Endothelial cell of umbilical vein (primary cell): ENCODE measurements around the gene LZTS2. TPM values are rescaled to one million over a fixed set of nuclear protein-coding genes. Genes with fewer than 3 reads are reported as not detected.

ENCODE experiments used
- BruUV-seq: library from RNA; stranded (reverse); fragments of 400-500 nt; replicated peaks from 2 replicates; lab custom pipeline; 2021; lab: Mats Ljungman, UMichigan
- CTCF ChIA-PET: fragments of 300-600, 350-600 bp; sonication (Branson Sonifier 250); formaldehyde crosslinking; loops from one replicate; lab custom pipeline; 2021; ENCODE audit warnings: antibody characterized with exemption, inconsistent platforms; lab: Charles Lee
- POLR2A ChIA-PET: fragments of 300-600, 350-600 bp; sonication (Branson Sonifier 250); formaldehyde crosslinking; loops from one replicate; lab custom pipeline; 2021; ENCODE audit warnings: antibody characterized with exemption, inconsistent platforms; lab: Charles Lee
- DNase-seq: peaks from one replicate; pipeline ENCODE4 v3.0.0-alpha.2; 2011; ENCODE audit warnings: low read depth, low spot score
- FAIRE-seq: peaks from 2 replicates; lab custom pipeline; 2011; peaks lifted over from hg19 to GRCh38; lab: Jason Lieb, UNC
- H2AFZ ChIP-seq: 2 replicates; pipeline ENCODE4 v1.6.0; 2012; ENCODE audit warnings: low read depth, low read length, control low read depth, inconsistent platforms
- H3K27ac ChIP-seq: 2 replicates; pipeline ENCODE4 v1.5.1; 2011; ENCODE audit warnings: low read depth, mild to moderate bottlenecking, control low read depth, low read length, moderate library complexity; ENCODE audit not compliant: insufficient read depth
- H3K27me3 ChIP-seq, 2 experiments: 2 replicates each; pipeline versions ENCODE4 v1.6.0 to v1.6.1; 2011; ENCODE audit warnings: low read length in 2 of 2, mixed read lengths in 1 of 2; ENCODE audit not compliant: control insufficient read depth in 2 of 2, insufficient read depth in 2 of 2
- H3K36me3 ChIP-seq, 2 experiments: 2 replicates in 1 of 2; 3 replicates in 1 of 2; pipeline ENCODE4 v1.5.1; 2011; ENCODE audit warnings: low read length in 2 of 2, mild to moderate bottlenecking in 1 of 2, moderate library complexity in 1 of 2; ENCODE audit not compliant: control insufficient read depth in 2 of 2, insufficient read depth in 2 of 2; ENCODE audit errors: extremely low read depth in 1 of 2
- H3K4me1 ChIP-seq: 3 replicates; pipeline ENCODE4 v1.5.1; 2011; ENCODE audit warnings: mild to moderate bottlenecking, low read length; ENCODE audit not compliant: control insufficient read depth, insufficient read depth; ENCODE audit errors: extremely low read depth
- H3K4me2 ChIP-seq: 2 replicates; pipeline ENCODE4 v1.6.1; 2011; ENCODE audit warnings: low read length, control low read depth, mixed read lengths; ENCODE audit not compliant: insufficient read depth
- H3K4me3 ChIP-seq, 3 experiments: fragments of 200-600 bp in 1 of 3; sonication (generic), shearing (Covaris generic) in 1 of 3; replicated peaks in 1 of 3; 2 replicates each; pipeline ENCODE4 v1.5.1; 2011 to 2016; ENCODE audit warnings: control low read depth in 3 of 3, low read length in 3 of 3, mild to moderate bottlenecking in 2 of 3, inconsistent platforms in 1 of 3, low read depth in 1 of 3, moderate library complexity in 1 of 3; ENCODE audit not compliant: insufficient read depth in 1 of 3
- H3K79me2 ChIP-seq: 2 replicates; pipeline ENCODE4 v1.6.0; 2012; ENCODE audit warnings: low read length, inconsistent platforms; ENCODE audit not compliant: control insufficient read depth, insufficient read depth
- H3K9ac ChIP-seq: replicated peaks from 2 replicates; pipeline ENCODE3; 2011; ENCODE audit warnings: low read length, control low read depth; ENCODE audit not compliant: insufficient read depth; ENCODE audit errors: extremely low read depth
- H3K9me1 ChIP-seq: replicated peaks from 3 replicates; pipeline ENCODE4 v1.6.0; 2011; ENCODE audit warnings: mild to moderate bottlenecking, low read length; ENCODE audit not compliant: control insufficient read depth, insufficient read depth; ENCODE audit errors: extremely low read depth
- H3K9me3 ChIP-seq: replicated peaks from 2 replicates; pipeline ENCODE4 v1.5.1; 2012; ENCODE audit warnings: low read length, inconsistent platforms; ENCODE audit not compliant: control insufficient read depth, insufficient read depth
- H4K20me1 ChIP-seq: replicated peaks from 2 replicates; pipeline ENCODE3; 2011; ENCODE audit warnings: mild to moderate bottlenecking, low read length; ENCODE audit not compliant: control insufficient read depth, insufficient read depth; ENCODE audit errors: extremely low read depth
- CTCF ChIP-seq, 2 donors: IDR thresholded peaks; 1 replicate in 1 of 2; 2 replicates in 1 of 2; pipeline ENCODE4 v1.5.1; 2011; ENCODE audit warnings: low read length in 2 of 2, mild to moderate bottlenecking in 2 of 2, moderate library complexity in 2 of 2, control low read depth in 1 of 2, inconsistent platforms in 1 of 2, low read depth in 1 of 2; ENCODE audit not compliant: insufficient read depth in 1 of 2; ENCODE audit errors: extremely low read depth in 1 of 2
- FOS ChIP-seq: IDR thresholded peaks from 2 replicates; pipeline ENCODE4 v1.6.1; 2011; ENCODE audit warnings: mild to moderate bottlenecking, low read length, moderate library complexity, borderline replicate concordance; ENCODE audit not compliant: insufficient read depth
- POLR2A ChIP-seq: IDR thresholded peaks from 2 replicates; pipeline ENCODE4 v1.6.1; 2012; ENCODE audit warnings: low read depth, mild to moderate bottlenecking, control low read depth, low read length
- dilution Hi-C: fragments of 300-500 bp; cut with MboI; formaldehyde crosslinking; loops from one replicate; pipeline ENCODE4 v1.15.0; 2019; ENCODE audit warnings: low sequenced_read_pairs; ENCODE audit not compliant: extremely low pct_ligation_motif_present
- intact Hi-C: fragments of 100-400 bp; cut with micrococcal nuclease; formaldehyde crosslinking; loops from one replicate; pipeline ENCODE4 v1.10.0; 2022
- polyA plus RNA-seq, 4 experiments: library from polyadenylated mRNA; depleted of rRNA in 3 of 4; stranded (reverse) in 3 of 4; unstranded in 1 of 4; fragments of >200 nt; gene quantifications; 2 replicates each; pipeline versions ENCODE4 v1.2.1 to v1.2.3, GENCODE V29; 2011 to 2012; ENCODE audit warnings: missing spikeins in 1 of 4
- total RNA-seq: library from RNA; stranded (reverse); gene quantifications from 2 replicates; pipeline ENCODE4 v1.2.3, GENCODE V29; 2021

LZTS2 gene
- total and polyA plus RNA-seq, 2 donors (not counting 3 experiments of a cell fraction or from before 2014, with no cell fraction given): 70.8 to 79.5 TPM

DNA sequence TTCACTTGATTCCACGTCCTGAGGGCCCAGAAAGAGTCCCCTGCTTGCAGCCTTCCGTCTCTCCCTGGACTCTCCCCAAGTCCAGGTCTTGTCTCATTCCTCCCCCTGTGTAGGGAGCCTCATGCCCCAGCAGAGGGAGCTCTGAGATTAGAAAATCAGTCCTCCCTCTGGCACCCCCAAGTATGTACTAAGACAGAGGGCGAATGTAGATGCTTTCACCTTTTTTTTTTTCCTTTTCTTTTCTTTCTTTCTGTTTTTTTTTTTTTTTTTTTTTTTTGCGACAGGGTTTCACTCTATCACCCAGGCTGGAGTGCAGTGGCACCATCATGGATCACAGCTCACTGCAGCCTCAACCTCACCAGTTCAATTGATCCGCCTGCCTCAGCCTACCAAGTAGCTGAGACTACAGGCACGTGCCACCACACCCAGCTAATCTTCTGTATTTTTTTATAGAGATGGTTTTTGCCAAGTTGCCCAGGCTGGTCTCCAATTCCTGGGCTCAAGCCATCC lies 41.7 kb downstream of the LZTS2 start:
- dilution Hi-C loops: no loop called here

More for the DNA sequence above, 41.7 kb downstream of the LZTS2 start:
- no peaks in the 10 kb centered on the region for H3K9me3 ChIP-seq
- no TSS peak for BruUV-seq
- H4K20me1 ChIP-seq: no peaks in the 10 kb centered on the region
- H3K9ac ChIP-seq: no peak overlapping the region
- H3K27ac ChIP-seq: no peak overlapping the region
- H3K27me3 ChIP-seq: peaks cover 2 to 5% of the 10 kb centered on the region in 2 experiments
- no peak overlapping the region for H3K4me3 ChIP-seq
- CTCF ChIA-PET: interaction anchor here (0.6 to 9.9 kb wide), 22 partner anchors 11 to 1599 kb away, joined by 3 to 165 read pairs (median 4); partner anchors contain the start of genes KAZALD1, PDZD7 and SFXN3
- intact Hi-C loops: loop anchor here (1.0 kb wide), 2 partner anchors 9 to 25 kb away; no protein-coding TSS in a partner anchor
- FAIRE-seq (peak; percentile 87), DNase-seq (peak; percentile 83)
- POLR2A ChIA-PET: interaction anchor here (0.6 kb wide), 2 partner anchors 20 to 57 kb away, joined by 3 to 9 read pairs; no protein-coding TSS in a partner anchor
- H3K4me2 ChIP-seq: no peak overlapping the region
- peaks cover 10 to 33% of the 10 kb centered on the region in 2 experiments for H3K36me3 ChIP-seq
- no peak overlapping the region for H2AFZ ChIP-seq
- TF ChIP-seq POLR2A (no peak), CTCF (IDR thresholded peaks at IDR 0.05; ENCODE audit: extremely low read depth in 1 of 2, insufficient read depth in 1 of 2, low read depth in 1 of 2, low read length in 2 of 2) (peak; percentile 82), FOS (no peak)
- H3K9me1 ChIP-seq: no peaks in the 10 kb centered on the region
- no peaks in the 10 kb centered on the region for H3K79me2 ChIP-seq
- H3K4me1 ChIP-seq: peaks cover 11% of the 10 kb centered on the region
